GM10266 (cell line): ENCODE measurements around the gene TRPM5.

Experiments used
- DNase-seq: peaks from one replicate; pipeline ENCODE4 v3.0.0; 2012; ENCODE audit errors: extremely low spot score
- CTCF ChIP-seq: IDR thresholded peaks from 2 replicates; pipeline ENCODE4 v1.5.1; 2012; ENCODE audit warnings: mild to moderate bottlenecking, low read depth; ENCODE audit not compliant: control insufficient read depth, insufficient read depth; ENCODE audit errors: missing control alignments

Gene TRPM5

GRCh38 chr11:2421226-2421994, 22.9 kb downstream of the TRPM5 start:
- no peak for DNase-seq
- no peak for TF ChIP-seq CTCF

- DNase-seq, result peak; percentile 94
- peak; percentile 98 for TF ChIP-seq CTCF
Observed at GRCh38 chr11:2420502-2421225, 23.6 kb downstream of the TRPM5 start.

GRCh38 chr11:2419638-2420501, 24.4 kb downstream of the TRPM5 start:
- peak; percentile 85 for TF ChIP-seq CTCF
- peak; percentile 89 for DNase-seq

GRCh38 chr11:2418693-2419360, 25.5 kb downstream of the TRPM5 start:
- DNase-seq, result no peak
- no peak for TF ChIP-seq CTCF

GRCh38 chr11:2417856-2418692, 26.2 kb downstream of the TRPM5 start:
- no peak for DNase-seq

More at GRCh38 chr11:2417856-2418692, 26.2 kb downstream of the TRPM5 start:
- TF ChIP-seq CTCF, result no peak
